ENCODE results near the gene PAFAH2.
"Not testable (repeated sequence)": the region's sequence is repeated elsewhere in the genome, so short reads cannot be mapped to it uniquely, and the experiment has no call there.

The PAFAH2 gene

GRCh38 chr1:25978403-25978802 is 19.5 kb downstream of the PAFAH2 start:
- no peak for DNase-seq

GRCh38 chr1:25977801-25978200 is 20.1 kb downstream of the PAFAH2 start:
- no peak for DNase-seq

- no peak for DNase-seq
Observed at GRCh38 chr1:25973610-25974321, 24.1 kb downstream of the PAFAH2 start.

GRCh38 chr1:25971811-25972180 is 26.1 kb downstream of the PAFAH2 start:
- DNase-seq = no peak

- no peak for DNase-seq
Observed at GRCh38 chr1:25971066-25971810, 26.6 kb downstream of the PAFAH2 start.

- no peak for DNase-seq
Observed at GRCh38 chr1:25967308-25967707, 30.6 kb downstream of the PAFAH2 start.

- DNase-seq = no peak
Observed at GRCh38 chr1:25959611-25960010, 38.3 kb downstream of the PAFAH2 start.

- DNase-seq = no peak
Observed at GRCh38 chr1:25958465-25958864, 39.4 kb downstream of the PAFAH2 start.

- DNase-seq = no peak
Observed at GRCh38 chr1:25955553-25955952, 42.3 kb downstream of the PAFAH2 start.

GRCh38 chr1:25954282-25954938 is 43.5 kb downstream of the PAFAH2 start:
- no peak for DNase-seq

- no peak for DNase-seq
Observed at GRCh38 chr1:25952841-25953401, 44.9 kb downstream of the PAFAH2 start.

- DNase-seq = no peak
Observed at GRCh38 chr1:25948641-25949040, 49.2 kb downstream of the PAFAH2 start.

GRCh38 chr1:25947027-25947426 is 50.8 kb downstream of the PAFAH2 start:
- no peak for DNase-seq

- no peak for DNase-seq
Observed at GRCh38 chr1:25945761-25946160, 52.1 kb downstream of the PAFAH2 start.

- no peak for DNase-seq
Observed at GRCh38 chr1:25944986-25945385, 52.9 kb downstream of the PAFAH2 start.

- not testable (repeated sequence) for DNase-seq
Observed at GRCh38 chr1:25943511-25943910, 54.4 kb downstream of the PAFAH2 start.

- no peak for DNase-seq
Observed at GRCh38 chr1:25936947-25937346, 60.9 kb downstream of the PAFAH2 start.

GRCh38 chr1:25933479-25934365 is 64.1 kb downstream of the PAFAH2 start:
- DNase-seq = no peak

- DNase-seq = not testable (repeated sequence)
Observed at GRCh38 chr1:25932811-25933400, 65.0 kb downstream of the PAFAH2 start.

GRCh38 chr1:25932321-25932720 is 65.5 kb downstream of the PAFAH2 start:
- DNase-seq = no peak

GRCh38 chr1:25929016-25929415 is 68.8 kb downstream of the PAFAH2 start:
- DNase-seq = no peak

Data from stimulated activated naive CD4-positive, alpha-beta T cell treated with Interleukin-2 at 50 U/mL for 16 hours (primary cell).